Activated CD4-positive, alpha-beta T cell treated with anti-CD3 and anti-CD28 coated beads for 4 hours (primary cell): ENCODE results near the gene ADGRD1.
"Not testable (repeated sequence)": the region's sequence is repeated elsewhere in the genome, so short reads cannot be mapped to it uniquely, and the experiment has no call there.

ENCODE experiments used
- DNase-seq, 2 donors: peaks; one replicate each; pipeline ENCODE4 v3.0.0-alpha.2; 2020

Gene ADGRD1

DNA sequence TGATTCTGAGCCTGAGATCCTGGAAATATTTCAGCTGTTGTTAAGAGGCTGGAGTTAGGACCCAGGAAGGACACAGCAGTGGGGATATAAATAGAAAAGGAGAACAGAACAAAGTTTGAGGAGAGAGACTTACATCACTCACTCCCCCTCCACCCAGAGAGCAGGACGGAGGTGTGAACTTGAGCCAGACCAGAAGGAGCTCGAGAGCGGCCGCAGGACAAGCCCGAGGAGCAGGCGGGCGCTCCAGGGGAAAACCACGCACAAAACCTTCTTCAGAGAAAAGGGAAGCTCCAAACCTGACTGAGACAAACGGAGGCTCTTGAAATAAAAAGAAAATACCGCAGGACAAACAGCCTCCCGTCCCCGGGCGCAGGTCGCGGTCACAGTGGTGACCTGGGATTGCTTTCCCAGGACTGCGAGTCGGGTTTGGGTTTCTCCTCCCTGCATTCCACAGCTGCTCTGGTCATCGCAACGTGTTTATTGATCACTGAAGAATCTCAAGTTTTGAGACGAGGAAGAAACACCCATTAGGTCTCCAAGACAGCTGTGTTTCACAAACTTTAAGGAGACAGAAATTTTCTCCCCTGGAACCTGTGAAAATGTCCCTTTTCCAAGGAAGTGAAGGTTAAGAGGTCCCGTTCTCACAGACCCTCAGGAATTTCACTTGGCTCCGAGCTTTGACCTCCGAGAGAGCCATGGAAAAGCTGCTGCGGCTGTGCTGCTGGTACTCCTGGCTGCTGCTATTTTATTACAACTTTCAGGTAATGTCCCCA lies at the start of gene ADGRD1:
Gene ADGRD1 (plus strand): TSS at position 137 of the 773 bp plus-strand sequence. CDS start 559 bp downstream, at position 696.
- no peak for DNase-seq

DNA sequence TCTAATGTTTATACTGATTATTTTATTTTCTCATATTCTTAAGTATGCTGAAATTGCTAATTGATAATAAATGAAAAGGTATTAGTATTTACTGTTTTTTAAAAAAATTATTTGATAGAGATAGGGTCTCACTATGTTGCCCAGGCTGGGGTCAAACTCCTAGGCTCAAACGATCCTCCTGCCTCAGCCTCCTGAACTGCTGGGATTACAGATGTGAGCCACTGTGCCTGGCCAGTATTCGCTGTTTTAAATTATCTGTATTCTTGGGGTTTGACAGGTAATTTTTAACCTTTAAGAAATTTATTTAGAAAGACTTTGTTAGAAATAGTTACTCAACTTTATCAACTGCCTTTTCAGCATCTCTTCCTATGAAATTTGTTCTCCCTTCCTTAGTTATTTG lies 49.6 kb upstream of the ADGRD1 start:
- no peak for DNase-seq

DNA sequence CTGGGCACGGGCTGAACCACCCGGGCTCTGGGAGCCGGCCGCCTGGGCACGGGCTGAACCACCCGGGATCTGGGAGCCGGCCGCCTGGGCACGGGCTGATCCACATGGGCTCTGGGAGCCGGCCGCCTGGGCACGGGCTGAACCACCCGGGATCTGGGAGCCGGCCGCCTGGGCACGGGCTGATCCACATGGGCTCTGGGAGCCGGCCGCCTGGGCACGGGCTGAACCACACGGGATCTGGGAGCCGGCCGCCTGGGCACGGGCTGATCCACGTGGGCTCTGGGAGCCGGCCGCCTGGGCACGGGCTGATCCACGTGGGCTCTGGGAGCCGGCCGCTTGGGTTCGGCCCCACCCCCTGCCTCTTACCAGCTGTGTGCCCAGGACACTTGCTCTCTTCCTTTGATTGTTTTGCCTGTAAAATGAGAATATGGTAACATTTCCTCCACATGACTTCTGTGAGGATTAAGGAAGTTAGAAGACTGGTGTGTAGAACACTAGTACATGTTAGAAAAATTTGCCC lies 48.7 kb upstream of the ADGRD1 start:
- not testable (repeated sequence) for DNase-seq

DNA sequence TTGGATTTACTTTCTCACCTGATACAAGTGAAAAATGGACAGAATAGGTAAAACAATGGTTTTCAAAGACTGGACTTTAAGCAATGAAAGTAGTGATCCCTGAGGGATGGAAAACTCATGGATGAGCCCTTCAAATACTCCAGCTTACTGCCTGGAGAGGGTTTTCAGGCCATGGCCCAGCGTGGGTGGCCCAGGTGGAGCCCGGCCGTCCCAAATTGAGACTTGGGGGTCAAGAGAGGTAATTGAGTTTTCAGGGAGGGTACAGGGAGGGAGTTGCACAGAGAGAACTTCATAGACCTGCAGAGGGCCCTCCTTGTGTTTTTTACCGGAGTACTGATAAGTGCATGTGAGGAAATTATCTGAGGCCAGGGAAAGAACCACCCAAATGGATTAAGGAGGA lies 44.6 kb upstream of the ADGRD1 start:
- no peak for DNase-seq

DNA sequence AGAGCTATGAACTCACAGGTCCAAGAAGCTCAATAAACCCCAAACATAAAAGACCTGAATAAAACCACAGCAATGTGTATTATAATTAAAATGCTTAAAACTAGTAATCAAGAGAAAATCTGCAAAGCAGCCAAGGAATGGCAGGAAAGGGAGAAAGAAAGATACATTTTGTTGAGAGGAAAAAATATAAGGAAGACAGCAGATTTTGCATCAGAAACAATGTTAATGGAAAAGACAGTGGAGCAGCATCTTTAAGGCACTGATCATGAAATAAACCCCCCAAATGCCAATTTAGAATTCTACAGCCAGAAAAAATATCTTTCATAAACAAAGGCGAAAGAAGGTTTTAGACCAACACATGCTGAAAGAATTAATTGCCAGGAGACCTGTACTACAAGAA lies 42.5 kb upstream of the ADGRD1 start:
- DNase-seq, result no peak

- DNase-seq, result no peak
Measured at GRCh38 chr12:130911933-130912332, 41.8 kb upstream of the ADGRD1 start.

DNA sequence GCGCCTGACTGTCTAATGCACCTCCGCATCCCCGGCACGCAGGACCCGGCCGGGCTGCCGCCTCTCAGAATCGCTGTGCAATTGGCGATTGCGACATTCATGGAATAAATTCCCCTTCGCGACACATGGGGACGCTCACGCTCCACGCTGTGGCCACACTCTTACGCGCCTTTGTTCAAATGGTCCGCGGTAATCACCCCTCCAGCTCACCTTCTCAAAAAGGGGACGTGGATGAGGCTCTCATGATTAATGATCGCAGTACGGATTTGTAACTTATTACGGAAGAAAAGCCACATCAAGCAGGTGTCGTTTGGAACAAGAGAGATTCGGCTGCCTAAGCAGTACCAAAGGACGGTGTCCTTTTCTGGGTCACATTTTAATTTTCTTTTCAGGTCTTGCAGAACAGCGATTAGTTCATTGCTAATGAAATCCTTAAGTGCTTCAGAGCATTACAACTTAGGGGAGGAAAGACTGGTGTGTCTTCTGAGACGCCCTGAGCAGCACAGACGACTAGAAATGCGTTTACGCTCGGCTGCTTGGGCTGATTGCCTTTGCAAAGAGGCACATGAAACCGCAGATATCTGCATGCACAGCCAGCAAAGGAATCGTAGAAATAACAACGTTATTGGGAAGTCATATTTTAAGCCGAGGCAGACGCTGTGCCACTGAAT lies 37.3 kb upstream of the ADGRD1 start:
- DNase-seq, result no peak

DNA sequence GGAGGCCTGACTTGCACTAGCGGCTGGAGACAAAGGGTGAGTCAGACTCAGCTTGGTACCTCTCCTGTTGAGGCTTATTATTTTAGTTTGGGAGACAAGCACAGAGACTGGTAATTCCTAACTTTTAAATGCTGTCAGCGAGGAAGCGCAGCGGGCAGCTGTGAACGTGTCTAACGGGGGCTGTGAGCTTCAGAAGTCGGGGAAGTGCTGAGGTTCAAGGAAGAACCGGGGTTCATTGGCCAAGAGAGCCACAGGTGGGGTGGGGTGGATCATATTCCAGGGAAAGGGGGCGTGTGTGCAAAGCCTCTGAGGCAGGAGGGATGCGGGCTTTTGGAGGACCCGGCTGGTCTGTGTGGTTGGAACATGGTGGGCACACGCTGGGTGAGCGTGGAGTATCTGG lies 36.1 kb upstream of the ADGRD1 start:
- no peak for DNase-seq

- DNase-seq, result no peak
Measured at GRCh38 chr12:130919086-130919485, 34.6 kb upstream of the ADGRD1 start.

DNA sequence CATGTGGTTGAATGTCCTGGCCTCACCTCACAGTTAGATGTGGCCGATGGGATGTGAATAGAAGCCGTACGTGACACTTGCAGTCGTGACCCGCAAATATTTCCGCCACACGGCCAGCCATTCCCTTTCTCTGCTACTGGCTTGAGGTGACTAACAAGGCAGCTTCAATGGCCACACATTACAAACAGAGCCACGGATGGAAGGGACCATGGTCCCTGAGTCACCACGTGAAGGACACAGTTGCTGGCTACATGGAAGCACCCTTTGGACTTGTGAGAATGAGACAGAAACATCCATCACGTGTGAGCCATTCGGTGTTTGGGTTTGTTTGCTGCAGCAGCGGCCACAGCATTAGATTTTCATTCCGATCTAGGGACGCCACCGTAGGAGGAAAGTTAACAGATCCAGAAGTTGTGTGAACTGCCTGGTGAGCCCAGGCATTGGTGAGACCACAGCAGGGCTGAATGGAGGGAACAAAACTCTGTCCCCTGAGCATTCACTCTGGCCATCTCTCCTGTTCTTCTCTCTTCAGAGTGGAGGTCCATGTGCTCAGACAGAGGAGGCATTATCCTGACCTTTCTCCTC lies 33.5 kb upstream of the ADGRD1 start:
- DNase-seq, result no peak

GRCh38 chr12:130920723-130921381 lies 32.9 kb upstream of the ADGRD1 start:
- DNase-seq, result no peak

DNA sequence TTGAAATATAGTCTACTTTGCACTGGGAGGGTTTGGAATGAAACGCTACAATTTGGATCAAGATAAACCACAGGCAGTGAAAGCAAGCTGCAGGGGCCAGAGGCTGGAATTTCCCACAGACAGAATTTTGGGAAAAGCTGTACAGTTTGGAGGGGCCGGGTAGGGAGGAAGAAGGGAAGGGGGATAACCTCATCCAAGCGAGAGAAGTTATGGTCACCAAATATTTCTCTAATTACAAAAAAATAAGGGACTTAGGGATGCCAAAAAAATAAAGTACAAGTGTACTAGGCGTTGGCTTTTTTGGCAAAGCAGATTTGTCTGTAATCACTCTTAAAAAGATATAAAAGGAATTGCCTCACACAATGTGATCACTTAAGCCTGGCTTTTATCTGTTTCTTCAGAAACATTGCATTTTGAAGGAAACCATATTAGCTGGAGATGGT lies 31.2 kb upstream of the ADGRD1 start:
- no peak for DNase-seq

GRCh38 chr12:130924966-130925665 lies 28.6 kb upstream of the ADGRD1 start:
- DNase-seq, result no peak

GRCh38 chr12:130925666-130926015 lies 28.1 kb upstream of the ADGRD1 start:
- no peak for DNase-seq

DNA sequence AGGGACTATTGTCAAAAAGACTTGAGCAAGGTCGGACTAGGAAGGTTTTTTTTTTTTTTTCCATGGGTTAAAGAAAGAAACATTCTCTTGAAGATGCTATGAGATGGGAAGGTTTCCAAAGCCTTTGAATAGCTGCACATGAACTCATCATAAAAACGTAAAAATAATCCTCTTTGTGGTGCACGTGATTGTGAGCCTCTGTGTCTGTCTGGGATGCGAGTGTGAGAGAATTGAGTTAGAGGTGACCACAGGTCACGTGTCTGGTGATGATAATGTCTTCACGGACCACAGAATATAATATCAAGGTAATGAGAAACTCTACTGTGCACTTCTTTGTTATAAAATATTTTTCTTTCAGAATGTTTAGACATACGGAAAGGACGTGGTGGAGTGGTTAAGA lies 24.3 kb upstream of the ADGRD1 start:
- DNase-seq, result no peak

GRCh38 chr12:130932061-130932930 lies 21.4 kb upstream of the ADGRD1 start:
- DNase-seq, result no peak

- no peak for DNase-seq
Measured at GRCh38 chr12:130933269-130933995, 20.3 kb upstream of the ADGRD1 start.

- no peak for DNase-seq
Measured at GRCh38 chr12:130934753-130935152, 19.0 kb upstream of the ADGRD1 start.

- DNase-seq, result no peak
Measured at GRCh38 chr12:130936561-130936960, 17.1 kb upstream of the ADGRD1 start.

DNA sequence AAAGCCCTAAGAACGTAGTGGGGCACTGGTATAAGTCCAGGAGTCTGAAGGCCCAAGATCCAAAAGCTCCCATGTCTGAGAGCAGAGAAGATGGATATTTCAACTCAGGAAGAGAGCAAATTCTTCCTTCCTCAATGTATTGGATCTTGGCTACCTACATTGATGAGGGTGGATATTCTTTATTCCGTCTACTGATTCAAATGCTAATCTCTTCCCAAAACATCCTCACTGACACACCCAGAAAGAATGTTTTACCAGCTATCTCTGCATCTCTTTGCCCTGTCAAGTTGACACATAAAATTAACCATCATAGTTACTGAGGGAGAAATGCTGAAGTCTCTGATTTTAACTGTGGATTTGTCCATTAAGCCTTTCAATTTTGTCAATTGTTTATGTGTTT lies 16.6 kb upstream of the ADGRD1 start:
- no peak for DNase-seq

DNA sequence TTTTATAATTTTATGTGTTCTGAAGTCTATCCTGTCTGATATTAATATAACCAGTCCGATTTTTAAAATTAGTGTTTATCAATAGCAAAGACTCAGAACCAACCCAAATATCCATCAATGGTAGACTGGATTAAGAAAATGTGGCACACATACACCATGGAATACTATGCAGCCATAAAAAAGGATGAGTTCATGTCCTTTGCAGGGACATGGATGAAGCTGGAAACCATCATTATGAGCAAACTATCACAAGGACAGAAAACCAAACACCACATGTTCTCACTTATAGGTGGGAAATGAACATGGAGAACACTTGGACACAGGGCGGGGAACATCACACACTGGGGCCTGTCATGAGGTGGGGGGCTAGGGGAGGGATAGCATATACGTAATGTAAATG lies 16.2 kb upstream of the ADGRD1 start:
- DNase-seq, result not testable (repeated sequence)
